Gastroesophageal sphincter (tissue), 4 donors: ENCODE measurements around the gene LPP. TPM values are rescaled to one million over a fixed set of nuclear protein-coding genes. Genes with fewer than 3 reads are reported as not detected.
A peak's percentile ranks its signal among the peaks of the same experiment; 100 is the strongest.

ENCODE experiments used
- ATAC-seq: fragments of 150-250 bp; one replicate; pipeline ENCODE4 v1.9.1; 2016; ENCODE audit warnings: mild to moderate bottlenecking, moderate library complexity
- H3K27ac ChIP-seq, 4 donors: fragments of 200-600 bp; sonication (generic) in 3 of 4; 1 replicate in 3 of 4; 2 replicates in 1 of 4; pipeline ENCODE4 v1.5.1; 2016 to 2019
- H3K27me3 ChIP-seq: fragments of 200-600 bp; sonication (generic); one replicate; pipeline ENCODE4 v1.5.1; 2019
- H3K36me3 ChIP-seq, 2 donors: fragments of 200-600 bp; sonication (generic); one replicate each; pipeline ENCODE4 v1.5.1; 2019; ENCODE audit warnings: control low read depth in 1 of 2
- H3K4me1 ChIP-seq, 3 donors: fragments of 200-600 bp; sonication (generic); 1 replicate in 2 of 3; 2 replicates in 1 of 3; pipeline ENCODE4 v1.5.1; 2016 to 2019; ENCODE audit warnings: control low read depth in 2 of 3
- H3K4me3 ChIP-seq, 2 donors: fragments of 200-600 bp; sonication (generic); one replicate each; pipeline ENCODE4 v1.5.1; 2019; ENCODE audit warnings: mild to moderate bottlenecking in 1 of 2, moderate library complexity in 1 of 2
- H3K9me3 ChIP-seq, 3 donors: fragments of 200-600 bp; sonication (generic); one replicate each; pipeline ENCODE4 v1.5.1; 2017 to 2019; ENCODE audit warnings: control low read depth in 2 of 3
- CTCF ChIP-seq, 4 experiments: fragments of 200-600 bp in 2 of 4; fragments of 450-650 bp in 2 of 4; sonication (generic) in 1 of 4; IDR thresholded peaks; one replicate each; pipeline ENCODE4 v1.5.1; 2017 to 2019; ENCODE audit warnings: antibody characterized with exemption in 4 of 4, mild to moderate bottlenecking in 2 of 4, moderate library complexity in 2 of 4
- EP300 ChIP-seq: sonication (generic); formaldehyde crosslinking; IDR thresholded peaks from one replicate; pipeline ENCODE4 v1.6.1; 2017; ENCODE audit warnings: antibody characterized with exemption, mild to moderate bottlenecking
- POLR2A ChIP-seq, 2 donors: fragments of 450-650 bp; IDR thresholded peaks; one replicate each; pipeline ENCODE4 v1.6.1; 2017; ENCODE audit warnings: antibody characterized with exemption in 2 of 2, mild to moderate bottlenecking in 2 of 2, moderate library complexity in 1 of 2
- POLR2AphosphoS5 ChIP-seq: sonication (generic); formaldehyde crosslinking; IDR thresholded peaks from one replicate; pipeline ENCODE4 v1.6.1; 2017; ENCODE audit warnings: antibody characterized with exemption
- WGBS, 2 donors: methylation state at CpG; one replicate each; pipeline ENCODE4 v1.1.5; 2018; ENCODE audit warnings: low coverage in 1 of 2; 5-methylcytosine and 5-hydroxymethylcytosine counted together
- total RNA-seq, 4 donors: library from RNA; depleted of rRNA; stranded (reverse); fragments of >200 nt; gene quantifications; one replicate each; pipeline ENCODE4 v1.1.0, GENCODE V29; 2016

LPP gene
- total RNA-seq, 4 donors from 2014 or later, result 1,243 to 2,297 (median 2,164) TPM

DNA sequence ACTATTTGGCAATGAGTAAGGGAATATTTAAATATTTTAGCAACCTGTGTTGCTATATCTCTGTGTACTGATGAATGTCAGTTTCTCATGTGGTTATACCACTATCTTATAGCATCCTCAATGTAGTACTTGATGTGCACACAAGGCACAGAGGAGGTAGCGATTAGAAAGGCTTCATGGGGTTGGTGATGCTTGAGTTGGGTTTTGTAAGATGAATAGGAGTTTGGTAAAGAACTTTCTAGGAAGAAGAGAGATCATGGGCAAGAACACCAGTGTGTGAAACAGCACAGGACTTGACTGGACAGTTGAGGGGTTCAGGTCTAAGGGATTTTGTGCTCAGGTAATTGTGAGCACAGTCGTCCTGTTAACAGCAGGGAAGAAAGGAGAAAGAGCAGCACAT is 38.1 kb downstream of the LPP start:
- no peaks in the 10 kb centered on the region for H3K27me3 ChIP-seq
- TF ChIP-seq CTCF (IDR thresholded peaks at IDR 0.05), result no peak
- TF ChIP-seq POLR2AphosphoS5, result no peak
- no peak for TF ChIP-seq EP300
- TF ChIP-seq POLR2A (IDR thresholded peaks at IDR 0.05), result no peak
- 90 to 100% methylated on average over 2 of the region's 2 CpGs for WGBS, 2 donors
- ATAC-seq, result no peak
- H3K27ac ChIP-seq, result peak overlapping the region in 2 of 4 donors; percentile 84 to 97
- peaks cover 0 to 20% of the 10 kb centered on the region in 2 donors for H3K36me3 ChIP-seq
- peaks cover 6 to 99% (median 9%) of the 10 kb centered on the region in 3 donors for H3K4me1 ChIP-seq
- no peak overlapping the region for H3K4me3 ChIP-seq
- H3K9me3 ChIP-seq, result no peaks in the 10 kb centered on the region

DNA sequence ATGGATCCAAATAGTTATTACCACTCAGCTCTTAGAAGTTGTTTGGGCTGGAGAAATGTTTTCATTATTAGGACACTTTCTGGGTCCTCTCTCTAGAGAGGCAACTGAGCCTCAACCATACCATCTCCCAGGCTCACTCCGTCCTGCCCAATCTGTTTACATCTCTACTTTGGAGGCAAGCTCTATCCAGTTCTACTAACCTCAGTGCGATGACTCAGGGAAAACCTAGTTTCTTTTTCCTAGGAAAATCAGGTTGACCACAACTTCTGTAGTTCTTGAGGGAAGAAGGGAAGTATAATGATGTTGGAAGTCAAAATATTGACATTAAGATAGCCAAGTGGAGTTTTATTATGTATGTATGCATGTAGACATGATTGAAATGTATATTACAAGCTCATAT is 40.4 kb downstream of the LPP start:
- H3K27me3 ChIP-seq, result no peaks in the 10 kb centered on the region
- peak overlapping the region in 3 of 4 donors; percentile 42 to 50 (median 46) for H3K27ac ChIP-seq
- peaks cover 2 to 99% (median 9%) of the 10 kb centered on the region in 3 donors for H3K4me1 ChIP-seq
- no peak for ATAC-seq
- no peaks in the 10 kb centered on the region for H3K9me3 ChIP-seq
- no peak for TF ChIP-seq POLR2A (IDR thresholded peaks at IDR 0.05)
- TF ChIP-seq POLR2AphosphoS5, result no peak
- H3K36me3 ChIP-seq, result peaks cover 0 to 20% of the 10 kb centered on the region in 2 donors
- 40 to 80% methylated on average over 1 to 2 of the region's 2 CpGs for WGBS, 2 donors
- H3K4me3 ChIP-seq, result no peak overlapping the region

DNA sequence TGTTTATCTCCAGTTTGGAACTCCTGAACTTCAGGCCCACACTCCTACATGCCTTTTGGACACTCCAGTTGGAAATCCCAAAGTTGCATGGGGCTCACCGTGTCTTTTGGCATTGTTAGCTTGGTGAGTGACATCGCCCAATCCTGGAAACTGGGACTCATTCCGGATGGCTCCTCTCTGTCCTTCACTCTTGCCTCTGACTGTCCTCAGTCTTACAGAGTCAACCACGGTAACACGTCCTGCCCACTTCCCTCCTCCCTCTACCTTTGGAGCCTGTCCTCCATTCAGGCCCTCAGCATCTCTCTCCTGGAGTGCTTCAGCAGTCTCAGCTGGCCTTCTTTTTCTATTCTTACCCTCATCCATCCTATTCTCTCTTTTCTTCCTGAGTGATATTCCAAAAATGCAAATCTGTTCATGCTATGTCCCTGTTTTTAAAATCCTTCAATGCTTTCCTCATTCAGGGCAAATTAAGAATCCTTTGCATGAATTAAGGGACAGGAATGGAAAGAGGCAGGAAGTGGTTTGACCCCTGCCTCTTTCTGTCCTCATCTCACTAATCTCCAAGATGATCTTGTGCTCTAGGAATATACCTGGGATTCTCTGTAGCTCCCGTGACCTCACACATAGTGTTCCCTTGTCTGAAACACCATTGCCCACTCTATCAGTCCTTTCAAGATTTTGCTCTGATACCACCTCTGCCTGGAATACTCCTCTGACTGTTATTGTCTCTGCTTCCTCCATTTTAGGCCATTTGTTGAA is 42.5 kb downstream of the LPP start:
- H3K4me1 ChIP-seq, result peaks cover 0 to 98% (median 9%) of the 10 kb centered on the region in 3 donors
- no peak for ATAC-seq
- no peak for TF ChIP-seq POLR2AphosphoS5
- no peak for TF ChIP-seq EP300
- no peak for TF ChIP-seq CTCF (IDR thresholded peaks at IDR 0.05)
- TF ChIP-seq POLR2A (IDR thresholded peaks at IDR 0.05), result no peak
- WGBS, 2 donors, result 45 to 80% methylated on average over 6 of the region's 6 CpGs
- peaks cover 0 to 17% of the 10 kb centered on the region in 2 donors for H3K36me3 ChIP-seq
- no peaks in the 10 kb centered on the region for H3K9me3 ChIP-seq
- no peak overlapping the region for H3K4me3 ChIP-seq
- H3K27me3 ChIP-seq, result no peaks in the 10 kb centered on the region
- H3K27ac ChIP-seq, result peak overlapping the region; percentile 43 to 73 (median 66)

DNA sequence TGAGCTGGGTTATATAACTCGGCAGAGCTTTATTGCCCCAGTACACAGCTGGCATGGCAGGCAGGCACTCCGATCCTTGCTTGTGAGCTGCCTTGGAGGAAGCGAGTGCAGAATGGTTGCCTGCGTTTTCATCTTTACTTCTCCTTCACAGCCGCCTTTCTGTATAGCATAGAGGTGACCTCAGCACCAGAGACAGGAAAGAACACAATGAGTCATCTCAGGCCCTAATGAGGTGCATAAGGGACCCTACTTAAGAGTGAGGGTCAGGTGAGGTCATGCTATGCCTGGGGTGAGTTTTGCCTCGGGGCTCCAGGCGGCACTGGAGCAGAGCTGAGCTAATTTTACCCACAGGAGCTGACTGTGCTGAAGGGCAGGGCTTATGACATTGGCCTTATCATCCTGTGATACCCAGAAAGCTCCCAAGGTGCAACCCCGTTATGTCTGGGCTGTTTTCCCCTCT is 43.5 kb downstream of the LPP start:
- H3K4me3 ChIP-seq, result no peak overlapping the region
- TF ChIP-seq POLR2A (IDR thresholded peaks at IDR 0.05), result no peak
- no peak for TF ChIP-seq POLR2AphosphoS5
- no peak for TF ChIP-seq EP300
- TF ChIP-seq CTCF (IDR thresholded peaks at IDR 0.05), result no peak
- H3K27ac ChIP-seq, result peak overlapping the region; percentile 43 to 73 (median 66)
- H3K9me3 ChIP-seq, result no peaks in the 10 kb centered on the region
- 61 to 64% methylated on average over 6 to 8 of the region's 8 CpGs for WGBS, 2 donors
- H3K4me1 ChIP-seq, result peaks cover 0 to 95% (median 9%) of the 10 kb centered on the region in 3 donors
- no peak for ATAC-seq
- peaks cover 0 to 7% of the 10 kb centered on the region in 2 donors for H3K36me3 ChIP-seq
- no peaks in the 10 kb centered on the region for H3K27me3 ChIP-seq

DNA sequence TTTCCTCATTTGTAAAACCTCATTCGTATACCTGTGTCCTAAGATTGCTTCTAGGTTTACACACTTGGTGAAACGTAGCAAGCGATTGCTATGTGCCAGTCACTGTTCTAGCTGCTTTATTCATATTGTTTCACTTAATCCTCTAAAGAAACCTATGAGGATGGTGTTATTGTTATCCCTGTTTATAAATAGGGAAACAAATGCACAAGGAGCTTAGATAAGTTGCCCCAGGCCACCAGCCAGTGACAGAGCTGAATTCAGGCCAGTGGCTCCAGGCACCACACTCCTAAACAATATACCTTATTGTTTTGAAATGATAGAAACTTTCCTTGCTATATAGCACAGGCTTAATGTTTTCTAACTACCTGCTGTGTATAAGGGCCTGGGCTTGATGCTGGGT is 44.0 kb downstream of the LPP start:
- no peak overlapping the region for H3K4me3 ChIP-seq
- H3K36me3 ChIP-seq, result peaks cover 0 to 1% of the 10 kb centered on the region in 2 donors
- no peak for ATAC-seq
- WGBS, 2 donors, result 67 to 75% methylated on average over 1 to 3 of the region's 3 CpGs
- H3K9me3 ChIP-seq, result no peaks in the 10 kb centered on the region
- peak overlapping the region in 3 of 4 donors; percentile 64 to 73 (median 67) for H3K27ac ChIP-seq
- peaks cover 0 to 94% (median 9%) of the 10 kb centered on the region in 3 donors for H3K4me1 ChIP-seq
- TF ChIP-seq CTCF (IDR thresholded peaks at IDR 0.05), result no peak
- no peak for TF ChIP-seq EP300
- TF ChIP-seq POLR2A (IDR thresholded peaks at IDR 0.05), result no peak
- no peak for TF ChIP-seq POLR2AphosphoS5
- no peaks in the 10 kb centered on the region for H3K27me3 ChIP-seq
